Endodermal cell (in vitro differentiated cells): ENCODE results near the gene MAPT. TPM values are rescaled to one million over a fixed set of nuclear protein-coding genes. Genes with fewer than 3 reads are reported as not detected.

Experiments used
- DNase-seq: peaks from one replicate; pipeline ENCODE4 v3.0.0-alpha.2; 2017
- H3K27ac ChIP-seq: 2 replicates; pipeline ENCODE4 v1.5.1; 2013; ENCODE audit warnings: mild to moderate bottlenecking, low read depth, low read length, moderate library complexity
- H3K27me3 ChIP-seq: 2 replicates; pipeline ENCODE4 v1.6.1; 2013; ENCODE audit warnings: mild to moderate bottlenecking, low read length, moderate library complexity; ENCODE audit not compliant: insufficient read depth, control insufficient read depth, poor library complexity, severe bottlenecking
- H3K36me3 ChIP-seq: 2 replicates; pipeline ENCODE4 v1.7.0; 2013; ENCODE audit warnings: mild to moderate bottlenecking, low read length, moderate library complexity; ENCODE audit not compliant: control insufficient read depth, insufficient read depth
- H3K4me1 ChIP-seq: one replicate; pipeline ENCODE4 v1.7.0; 2013; ENCODE audit warnings: low read length; ENCODE audit not compliant: control insufficient read depth, insufficient read depth
- H3K4me3 ChIP-seq: 2 replicates; pipeline ENCODE4 v1.5.1; 2013; ENCODE audit warnings: mild to moderate bottlenecking, low read length, moderate library complexity
- H3K9ac ChIP-seq: 2 replicates; pipeline ENCODE4 v1.6.1; 2013; ENCODE audit warnings: mild to moderate bottlenecking, low read length, moderate library complexity; ENCODE audit not compliant: poor library complexity, severe bottlenecking; ENCODE audit errors: extremely low read depth
- H3K9me3 ChIP-seq: 2 replicates; pipeline ENCODE4 v1.6.1; 2013; ENCODE audit warnings: mild to moderate bottlenecking, low read length, moderate library complexity; ENCODE audit not compliant: control insufficient read depth
- H3K27ac Mint-ChIP-seq: 2 replicates; pipeline ENCODE4 v1.8.0; 2020; ENCODE audit warnings: mixed read lengths
- H3K27me3 Mint-ChIP-seq: 2 replicates; pipeline ENCODE4 v1.8.0; 2021; ENCODE audit warnings: mild to moderate bottlenecking, mixed read lengths; ENCODE audit not compliant: insufficient read depth
- H3K36me3 Mint-ChIP-seq: 2 replicates; pipeline ENCODE4 v1.8.0; 2020; ENCODE audit warnings: low read depth, mixed read lengths
- H3K4me1 Mint-ChIP-seq: 2 replicates; pipeline ENCODE4 v1.8.0; 2020; ENCODE audit warnings: mixed read lengths
- H3K4me3 Mint-ChIP-seq: 2 replicates; pipeline ENCODE4 v1.8.0; 2020; ENCODE audit warnings: mild to moderate bottlenecking, moderate library complexity, mixed read lengths
- H3K9me3 Mint-ChIP-seq: 2 replicates; pipeline ENCODE4 v1.8.0; 2020; ENCODE audit warnings: mild to moderate bottlenecking, mixed read lengths
- CTCF ChIP-seq: fragments of 200-600 bp; sonication (generic); conservative IDR thresholded peaks from 2 replicates; pipeline ENCODE4 v1.5.0; 2021; ENCODE audit warnings: antibody characterized with exemption, mild to moderate bottlenecking
- WGBS, 2 experiments: methylation state at CpG; one replicate each; pipeline versions ENCODE4 v1.1.5 to v1.1.7; 2013; ENCODE audit warnings: missing lambda C conversion rate in 2 of 2, mixed read lengths in 1 of 2; ENCODE audit not compliant: insufficient coverage in 1 of 2, insufficient read length in 1 of 2; 5-methylcytosine and 5-hydroxymethylcytosine counted together
- total RNA-seq, 2 donors: library from RNA; stranded (reverse); fragmentation: NEBNext Ultra II Directional in 1 of 2; extraction: Animal tissue kit (Norgen Biotek cat#: 25700) in 1 of 2; gene quantifications; 2 replicates in 1 of 2; 3 replicates in 1 of 2; pipeline ENCODE4 v1.2.1, GENCODE V29; 2021

MAPT gene
- total RNA-seq, 2 donors from 2014 or later = 0.69 to 0.73 TPM

- Histone ChIP-seq H3K36me3 (no peaks in the 10 kb centered on the region), H3K27ac (no peak overlapping the region), H3K9ac (no peak overlapping the region), H3K9me3 (no peaks in the 10 kb centered on the region), H3K4me3 (no peak overlapping the region), H3K27me3 (peaks cover 24% of the 10 kb centered on the region), H3K4me1 (no peaks in the 10 kb centered on the region)
- Mint-ChIP-seq H3K4me3 (no peak overlapping the region), H3K4me1 (no peaks in the 10 kb centered on the region), H3K27me3 (peaks cover 14% of the 10 kb centered on the region), H3K27ac (no peak overlapping the region), H3K9me3 (no peaks in the 10 kb centered on the region), H3K36me3 (no peaks in the 10 kb centered on the region)
- DNase-seq = peak; percentile 91
- 29 to 35% methylated on average over 5 to 12 of the region's 12 CpGs for WGBS, 2 experiments
- TF ChIP-seq CTCF = peak; percentile 95
Measured at GRCh38 chr17:45852535-45853297, 41.6 kb upstream of the MAPT start.

GRCh38 chr17:45854209-45854608 lies 40.1 kb upstream of the MAPT start:
- WGBS, 2 experiments = 88% methylated on average over 7 to 9 of the region's 9 CpGs
- no peak overlapping the region for H3K27ac Mint-ChIP-seq
- no peak for DNase-seq
- H3K27me3 Mint-ChIP-seq = peaks cover 14% of the 10 kb centered on the region
- no peak overlapping the region for H3K9ac ChIP-seq
- H3K36me3 Mint-ChIP-seq = no peaks in the 10 kb centered on the region
- no peak overlapping the region for H3K27ac ChIP-seq
- no peaks in the 10 kb centered on the region for H3K9me3 Mint-ChIP-seq
- no peak for TF ChIP-seq CTCF
- no peak overlapping the region for H3K4me3 ChIP-seq
- no peaks in the 10 kb centered on the region for H3K4me1 ChIP-seq
- no peaks in the 10 kb centered on the region for H3K36me3 ChIP-seq
- H3K9me3 ChIP-seq = no peaks in the 10 kb centered on the region
- no peaks in the 10 kb centered on the region for H3K4me1 Mint-ChIP-seq
- peaks cover 24% of the 10 kb centered on the region for H3K27me3 ChIP-seq
- no peak overlapping the region for H3K4me3 Mint-ChIP-seq

GRCh38 chr17:45855691-45856336 lies 38.5 kb upstream of the MAPT start:
- no peak for TF ChIP-seq CTCF
- DNase-seq = no peak
- peaks cover 24% of the 10 kb centered on the region for H3K27me3 ChIP-seq
- H3K27ac ChIP-seq = no peak overlapping the region
- no peak overlapping the region for H3K9ac ChIP-seq
- no peaks in the 10 kb centered on the region for H3K4me1 Mint-ChIP-seq
- no peaks in the 10 kb centered on the region for H3K36me3 ChIP-seq
- no peak overlapping the region for H3K27ac Mint-ChIP-seq
- no peaks in the 10 kb centered on the region for H3K9me3 ChIP-seq
- H3K4me3 Mint-ChIP-seq = no peak overlapping the region
- no peak overlapping the region for H3K4me3 ChIP-seq
- H3K4me1 ChIP-seq = no peaks in the 10 kb centered on the region
- peaks cover 17% of the 10 kb centered on the region for H3K27me3 Mint-ChIP-seq
- no peaks in the 10 kb centered on the region for H3K36me3 Mint-ChIP-seq
- 69 to 70% methylated on average over 1 of the region's 2 CpGs for WGBS, 2 experiments
- H3K9me3 Mint-ChIP-seq = no peaks in the 10 kb centered on the region
